Ascending aorta (tissue), 2 donors: ENCODE data around the gene CS. TPM values are rescaled to one million over a fixed set of nuclear protein-coding genes. Genes with fewer than 3 reads are reported as not detected.

Experiments used
- DNase-seq, 2 donors: peaks; one replicate each; pipeline ENCODE4 v3.0.0-alpha.2; 2019; ENCODE audit warnings: low spot score in 2 of 2
- H3K27ac ChIP-seq, 2 donors: fragments of 200-600 bp; sonication (generic); one replicate each; pipeline ENCODE4 v1.5.1; 2016 to 2017; ENCODE audit warnings: mild to moderate bottlenecking in 1 of 2
- H3K27me3 ChIP-seq: fragments of 200-600 bp; sonication (generic); one replicate; pipeline ENCODE4 v1.5.1; 2017
- H3K36me3 ChIP-seq, 2 donors: fragments of 200-600 bp; sonication (generic); one replicate each; pipeline ENCODE4 v1.5.1; 2016
- H3K4me1 ChIP-seq, 2 donors: fragments of 200-600 bp; sonication (generic); one replicate each; pipeline ENCODE4 v1.5.1; 2016 to 2017; ENCODE audit warnings: mild to moderate bottlenecking in 1 of 2
- H3K4me3 ChIP-seq, 2 donors: fragments of 200-600 bp; sonication (generic); one replicate each; pipeline ENCODE4 v1.5.1; 2016 to 2017; ENCODE audit warnings: mild to moderate bottlenecking in 1 of 2
- H3K9me3 ChIP-seq, 2 donors: fragments of 200-600 bp; sonication (generic); one replicate each; pipeline ENCODE4 v1.5.1; 2016
- intact Hi-C: fragments of 100-400 bp; cut with DNase I; formaldehyde crosslinking; loops from one replicate; pipeline ENCODE4 v1.15.1; 2023
- total RNA-seq: library from RNA; depleted of rRNA; stranded (reverse); fragments of >200 nt; gene quantifications from one replicate; pipeline ENCODE4 v1.1.0, GENCODE V29; 2016
- TF ChIP-seq, protein P1 (sequence below), 3 experiments: fragments of 200-600 bp in 2 of 3; fragments of 450-650 bp in 1 of 3; sonication (generic) in 2 of 3; IDR thresholded peaks; one replicate each; pipeline ENCODE4 v1.5.1; 2016 to 2019; ENCODE audit warnings: antibody characterized with exemption in 3 of 3, mild to moderate bottlenecking in 1 of 3, moderate library complexity in 1 of 3

CS gene
- total RNA-seq, 1 donor from 2014 or later, result 55.2 TPM

- Histone ChIP-seq H3K9me3 (no peaks in the 10 kb centered on the region), H3K36me3 (no peaks in the 10 kb centered on the region), H3K27ac (peak within 1 kb of the TSS; percentile 94 to 99), H3K27me3 (no peaks in the 10 kb centered on the region), H3K4me3 (peak within 1 kb of the TSS; percentile 62 to 67), H3K4me1 (peaks cover 3 to 6% of the 10 kb centered on the region in 2 donors)
- TF ChIP-seq, protein P1, sequence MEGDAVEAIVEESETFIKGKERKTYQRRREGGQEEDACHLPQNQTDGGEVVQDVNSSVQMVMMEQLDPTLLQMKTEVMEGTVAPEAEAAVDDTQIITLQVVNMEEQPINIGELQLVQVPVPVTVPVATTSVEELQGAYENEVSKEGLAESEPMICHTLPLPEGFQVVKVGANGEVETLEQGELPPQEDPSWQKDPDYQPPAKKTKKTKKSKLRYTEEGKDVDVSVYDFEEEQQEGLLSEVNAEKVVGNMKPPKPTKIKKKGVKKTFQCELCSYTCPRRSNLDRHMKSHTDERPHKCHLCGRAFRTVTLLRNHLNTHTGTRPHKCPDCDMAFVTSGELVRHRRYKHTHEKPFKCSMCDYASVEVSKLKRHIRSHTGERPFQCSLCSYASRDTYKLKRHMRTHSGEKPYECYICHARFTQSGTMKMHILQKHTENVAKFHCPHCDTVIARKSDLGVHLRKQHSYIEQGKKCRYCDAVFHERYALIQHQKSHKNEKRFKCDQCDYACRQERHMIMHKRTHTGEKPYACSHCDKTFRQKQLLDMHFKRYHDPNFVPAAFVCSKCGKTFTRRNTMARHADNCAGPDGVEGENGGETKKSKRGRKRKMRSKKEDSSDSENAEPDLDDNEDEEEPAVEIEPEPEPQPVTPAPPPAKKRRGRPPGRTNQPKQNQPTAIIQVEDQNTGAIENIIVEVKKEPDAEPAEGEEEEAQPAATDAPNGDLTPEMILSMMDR (IDR thresholded peaks at IDR 0.05), result peak; percentile 43 to 63 (median 55)
- intact Hi-C loops, result loop anchor here (1.0 to 2.0 kb wide), 3 partner anchors 18 to 33 kb away; partner anchors contain the start of genes CS and STAT2
- DNase-seq, result peak; percentile 91 to 98
Observed at GRCh38 chr12:56333679-56334489, 33.8 kb upstream of the CS start, which contains the start of gene PAN2. TSS of gene PAN2 (minus strand) at chr12:56334000. CDS start at chr12:56333094, 906 bp downstream.

GRCh38 chr12:56333197-56333678 lies 33.1 kb upstream of the CS start:
- TF ChIP-seq, protein P1 (IDR thresholded peaks at IDR 0.05), result no peak
- DNase-seq, result no peak
- Histone ChIP-seq H3K27ac (peak overlapping the region; percentile 94 to 99), H3K36me3 (peaks cover under 1 to 3% of the 10 kb centered on the region in 2 donors), H3K4me1 (peaks cover 3 to 6% of the 10 kb centered on the region in 2 donors), H3K27me3 (no peaks in the 10 kb centered on the region), H3K4me3 (peak overlapping the region; percentile 62 to 67), H3K9me3 (no peaks in the 10 kb centered on the region)
- intact Hi-C loops, result loop anchor here (1.0 to 2.0 kb wide), 2 partner anchors 17 to 32 kb away; partner anchors contain the start of gene CS

DNA sequence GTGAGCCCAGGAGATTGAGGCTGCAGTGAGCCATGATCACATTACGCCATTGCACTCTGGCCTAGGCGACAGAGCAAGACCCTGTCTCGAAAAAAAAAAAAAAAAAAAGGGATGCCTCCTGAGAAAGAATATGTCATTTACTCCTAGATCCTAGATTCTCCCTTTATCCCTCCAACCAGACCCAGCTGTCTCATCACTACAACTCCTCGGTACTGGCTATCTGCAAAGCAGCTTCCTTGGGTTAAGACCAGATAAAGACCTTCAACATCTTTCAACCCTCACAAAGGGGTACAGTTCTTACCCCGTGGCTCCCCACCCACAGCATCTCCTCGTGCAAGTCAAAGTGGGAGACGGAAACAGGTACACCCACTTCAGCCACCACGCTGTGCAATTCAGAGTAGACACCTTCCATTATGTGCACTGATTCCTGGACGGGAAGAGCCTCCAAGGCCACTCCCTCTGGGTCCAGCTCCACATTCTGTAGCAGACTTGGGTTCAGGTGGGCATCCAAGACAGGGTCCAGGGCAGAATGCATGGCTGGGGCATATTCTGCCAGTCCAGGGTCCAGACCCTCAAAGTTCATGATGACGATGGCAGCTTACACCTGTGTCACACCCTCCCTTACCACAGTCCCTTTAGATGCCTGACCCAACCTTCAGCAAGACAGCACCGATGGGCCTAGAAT lies 32.5 kb upstream of the CS start:
- DNase-seq, result no peak
- H3K4me1 ChIP-seq, result peaks cover 3 to 6% of the 10 kb centered on the region in 2 donors
- intact Hi-C loops, result loop anchor here (1.0 to 2.0 kb wide), 2 partner anchors 16 to 32 kb away; partner anchors contain the start of gene CS
- H3K9me3 ChIP-seq, result no peaks in the 10 kb centered on the region
- no peaks in the 10 kb centered on the region for H3K27me3 ChIP-seq
- TF ChIP-seq, protein P1 (IDR thresholded peaks at IDR 0.05), result no peak
- H3K4me3 ChIP-seq, result peak overlapping the region; percentile 62 to 67
- H3K27ac ChIP-seq, result peak overlapping the region; percentile 94 to 99
- H3K36me3 ChIP-seq, result peaks cover 6 to 9% of the 10 kb centered on the region in 2 donors

- no peaks in the 10 kb centered on the region for H3K27me3 ChIP-seq
- TF ChIP-seq, protein P1 (IDR thresholded peaks at IDR 0.05), result no peak
- no peaks in the 10 kb centered on the region for H3K9me3 ChIP-seq
- H3K4me1 ChIP-seq, result peaks cover 3 to 6% of the 10 kb centered on the region in 2 donors
- peaks cover 20 to 26% of the 10 kb centered on the region in 2 donors for H3K36me3 ChIP-seq
- no peak overlapping the region for H3K4me3 ChIP-seq
- intact Hi-C loops, result no loop called here
- H3K27ac ChIP-seq, result no peak overlapping the region
- no peak for DNase-seq
Observed at GRCh38 chr12:56330936-56331490, 30.9 kb upstream of the CS start.

- Histone ChIP-seq H3K27ac (no peak overlapping the region), H3K4me1 (no peaks in the 10 kb centered on the region), H3K27me3 (no peaks in the 10 kb centered on the region), H3K9me3 (no peaks in the 10 kb centered on the region), H3K36me3 (peaks cover 57 to 67% of the 10 kb centered on the region in 2 donors), H3K4me3 (no peak overlapping the region)
- DNase-seq, result no peak
- TF ChIP-seq, protein P1 (IDR thresholded peaks at IDR 0.05), result no peak
- intact Hi-C loops, result no loop called here
Observed at GRCh38 chr12:56326533-56326932, 26.4 kb upstream of the CS start.
